IPS DF 6.9 (cell line): ENCODE measurements around the gene SGTB.

Experiments
- DNase-seq: peaks from one replicate; pipeline ENCODE4 v3.0.0-alpha.2; 2013; ENCODE audit warnings: low read depth, low spot score
- H3K27ac ChIP-seq: one replicate; pipeline ENCODE4 v1.5.1; 2013; ENCODE audit warnings: low read length, control low read depth
- H3K27me3 ChIP-seq: 2 replicates; pipeline ENCODE4 v1.6.1; 2013; ENCODE audit warnings: mild to moderate bottlenecking, low read length; ENCODE audit not compliant: control insufficient read depth, insufficient read depth
- H3K36me3 ChIP-seq: 2 replicates; pipeline ENCODE4 v1.6.1; 2013; ENCODE audit warnings: low read length; ENCODE audit not compliant: control insufficient read depth, insufficient read depth
- H3K4me1 ChIP-seq: 2 replicates; pipeline ENCODE4 v1.6.1; 2013; ENCODE audit warnings: low read length; ENCODE audit not compliant: control insufficient read depth, insufficient read depth
- H3K4me3 ChIP-seq: 2 replicates; pipeline ENCODE4 v1.5.1; 2013; ENCODE audit warnings: mild to moderate bottlenecking, low read length
- H3K9me3 ChIP-seq: 2 replicates; pipeline ENCODE4 v1.6.1; 2013; ENCODE audit warnings: low read length, inconsistent platforms; ENCODE audit not compliant: control insufficient read depth, insufficient read depth
- WGBS: extraction: QIAGEN DNeasy Blood & Tissue Kit; methylation state at CpG from one replicate; pipeline ENCODE4 v1.1.7; 2013; ENCODE audit warnings: mixed read lengths, missing lambda C conversion rate; ENCODE audit not compliant: insufficient read length, insufficient coverage; 5-methylcytosine and 5-hydroxymethylcytosine counted together

SGTB gene

GRCh38 chr5:65721720-65722574 lies at the start of gene SGTB, which contains the start of gene NLN:
Gene SGTB, minus strand, starts transcription at chr5:65722109. Its CDS starts 1,302 bp downstream, at chr5:65720807.
Gene NLN, plus strand, starts transcription at chr5:65722205. Its CDS starts 169 bp downstream, at chr5:65722374.
- no peaks in the 10 kb centered on the region for H3K4me1 ChIP-seq
- no CpG with 5 or more reads among the region's 92 CpGs for WGBS

GRCh38 chr5:65771266-65771665 lies 49.4 kb upstream of the SGTB start:
- peaks cover 4% of the 10 kb centered on the region; the same call in 1 of the 2 replicates for H3K36me3 ChIP-seq
- H3K27ac ChIP-seq, result no peak overlapping the region
- no peaks in the 10 kb centered on the region for H3K4me1 ChIP-seq
- no peak for DNase-seq
- WGBS, result no CpG with 5 or more reads among the region's 2 CpGs
- no peaks in the 10 kb centered on the region for H3K9me3 ChIP-seq
- no peak overlapping the region for H3K4me3 ChIP-seq
- H3K27me3 ChIP-seq, result no peaks in the 10 kb centered on the region

More at GRCh38 chr5:65721720-65722574, at the start of gene SGTB, which contains the start of gene NLN:
- no peak for DNase-seq
- Histone ChIP-seq H3K27me3 (no peaks in the 10 kb centered on the region), H3K36me3 (no peaks in the 10 kb centered on the region), H3K9me3 (no peaks in the 10 kb centered on the region), H3K4me3 (peak within 1 kb of the TSS; percentile 72), H3K27ac (no peak within 1 kb of the TSS)

- H3K27me3 ChIP-seq, result no peaks in the 10 kb centered on the region
- no peak for DNase-seq
- H3K27ac ChIP-seq, result no peak overlapping the region
- no CpG with 5 or more reads among the region's 1 CpG for WGBS
- peaks cover 4% of the 10 kb centered on the region; the same call in 1 of the 2 replicates for H3K36me3 ChIP-seq
- H3K4me1 ChIP-seq, result no peaks in the 10 kb centered on the region
- no peaks in the 10 kb centered on the region for H3K9me3 ChIP-seq
- H3K4me3 ChIP-seq, result no peak overlapping the region
These were observed 47.6 kb upstream of the SGTB start for GRCh38 chr5:65769539-65769938.

- no CpG with 5 or more reads among the region's 7 CpGs for WGBS
- H3K4me1 ChIP-seq, result no peaks in the 10 kb centered on the region
- peaks cover 4% of the 10 kb centered on the region; the same call in 1 of the 2 replicates for H3K36me3 ChIP-seq
- no peak overlapping the region for H3K4me3 ChIP-seq
- no peak for DNase-seq
- H3K27me3 ChIP-seq, result no peaks in the 10 kb centered on the region
- H3K9me3 ChIP-seq, result no peaks in the 10 kb centered on the region
- H3K27ac ChIP-seq, result no peak overlapping the region
These were observed 46.9 kb upstream of the SGTB start for GRCh38 chr5:65768723-65769346.

- Histone ChIP-seq H3K27me3 (no peaks in the 10 kb centered on the region), H3K9me3 (no peaks in the 10 kb centered on the region), H3K27ac (no peak overlapping the region), H3K4me3 (no peak overlapping the region), H3K36me3 (peaks cover 4% of the 10 kb centered on the region; the same call in 1 of the 2 replicates), H3K4me1 (no peaks in the 10 kb centered on the region)
- WGBS, result no CpG with 5 or more reads among the region's 1 CpG
- DNase-seq, result no peak
These were observed 45.7 kb upstream of the SGTB start for GRCh38 chr5:65767565-65767964.

DNA sequence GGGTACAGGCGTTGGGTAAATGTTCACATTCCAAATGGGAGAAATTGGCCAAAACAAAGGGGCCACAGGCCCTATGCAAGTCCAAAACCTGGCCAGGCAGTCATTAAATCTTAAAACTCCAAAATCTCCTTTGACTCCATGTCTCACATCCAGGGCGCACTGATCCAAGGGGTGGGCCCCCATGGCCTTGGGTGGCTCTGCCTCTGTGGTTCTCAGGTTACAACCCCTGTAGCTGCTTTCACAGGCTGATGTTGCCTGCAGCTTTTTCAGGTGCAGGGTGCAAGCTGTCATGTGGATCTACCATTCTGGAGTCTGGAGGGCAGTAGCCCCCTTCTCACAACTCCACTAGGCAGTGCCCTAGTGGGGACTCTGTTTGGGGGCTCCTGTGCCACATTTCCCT lies 44.9 kb upstream of the SGTB start:
- H3K4me1 ChIP-seq, result no peaks in the 10 kb centered on the region
- no peak for DNase-seq
- no peaks in the 10 kb centered on the region for H3K27me3 ChIP-seq
- H3K4me3 ChIP-seq, result no peak overlapping the region
- no peaks in the 10 kb centered on the region for H3K9me3 ChIP-seq
- H3K27ac ChIP-seq, result no peak overlapping the region
- WGBS, result no CpG with 5 or more reads among the region's 2 CpGs
- peaks cover 4% of the 10 kb centered on the region; the same call in 1 of the 2 replicates for H3K36me3 ChIP-seq

DNA sequence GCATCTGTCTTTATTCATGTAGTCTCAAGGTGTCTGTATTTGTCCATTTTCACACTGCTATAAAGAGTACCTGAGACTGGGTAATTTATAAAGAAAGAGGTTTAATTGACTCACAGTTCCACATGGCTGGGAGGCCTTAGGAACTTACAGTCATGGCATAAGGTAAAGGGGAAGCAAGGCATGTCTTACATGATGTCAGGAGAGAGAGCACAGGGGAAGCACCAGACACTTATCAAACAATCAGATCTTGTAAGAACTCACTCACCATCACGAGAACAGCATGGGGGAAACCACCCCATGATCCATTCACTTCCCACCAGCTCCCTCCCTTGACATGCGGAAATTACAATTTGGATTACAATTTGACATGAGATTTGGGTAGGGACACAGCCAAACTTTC lies 44.3 kb upstream of the SGTB start:
- no CpG with 5 or more reads among the region's 2 CpGs for WGBS
- no peaks in the 10 kb centered on the region for H3K27me3 ChIP-seq
- DNase-seq, result no peak
- H3K9me3 ChIP-seq, result no peaks in the 10 kb centered on the region
- H3K27ac ChIP-seq, result no peak overlapping the region
- H3K36me3 ChIP-seq, result peaks cover 4% of the 10 kb centered on the region; the same call in 1 of the 2 replicates
- H3K4me1 ChIP-seq, result no peaks in the 10 kb centered on the region
- H3K4me3 ChIP-seq, result no peak overlapping the region

- Histone ChIP-seq H3K36me3 (peaks cover 4% of the 10 kb centered on the region; the same call in 1 of the 2 replicates), H3K27ac (no peak overlapping the region), H3K4me1 (no peaks in the 10 kb centered on the region), H3K4me3 (no peak overlapping the region), H3K27me3 (no peaks in the 10 kb centered on the region), H3K9me3 (no peaks in the 10 kb centered on the region)
- no CpG with 5 or more reads among the region's 1 CpG for WGBS
- no peak for DNase-seq
These were observed 43.7 kb upstream of the SGTB start for GRCh38 chr5:65765582-65765981.

DNA sequence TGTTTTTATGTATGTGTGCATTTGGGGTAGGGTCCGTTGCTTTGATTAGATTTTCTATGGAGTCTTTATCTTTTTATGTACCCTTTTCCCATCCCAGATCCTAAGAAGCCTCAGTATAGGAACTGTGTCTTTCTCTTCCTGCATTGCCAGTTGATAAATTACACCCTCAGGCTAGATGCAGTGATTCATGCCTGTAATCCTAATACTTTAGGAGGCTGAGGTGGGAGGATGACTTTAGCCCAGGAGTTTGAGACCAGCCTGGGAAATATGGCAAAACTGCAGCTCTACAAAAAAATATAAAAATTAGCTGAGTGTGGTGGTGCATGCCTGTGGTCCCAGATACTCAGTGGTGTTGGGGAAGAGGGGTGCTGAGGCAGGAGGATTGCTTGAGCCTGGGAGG lies 40.3 kb upstream of the SGTB start:
- no peak for DNase-seq
- peaks cover 7% of the 10 kb centered on the region; the same call in 1 of the 2 replicates for H3K36me3 ChIP-seq
- H3K4me3 ChIP-seq, result no peak overlapping the region
- no CpG with 5 or more reads among the region's 1 CpG for WGBS
- H3K9me3 ChIP-seq, result no peaks in the 10 kb centered on the region
- H3K27me3 ChIP-seq, result no peaks in the 10 kb centered on the region
- no peaks in the 10 kb centered on the region for H3K4me1 ChIP-seq
- H3K27ac ChIP-seq, result no peak overlapping the region

- WGBS, result no CpG with 5 or more reads among the region's 2 CpGs
- H3K27ac ChIP-seq, result no peak overlapping the region
These were observed 38.8 kb upstream of the SGTB start for GRCh38 chr5:65760504-65761275.

More at GRCh38 chr5:65760504-65761275, 38.8 kb upstream of the SGTB start:
- no peaks in the 10 kb centered on the region for H3K4me1 ChIP-seq
- DNase-seq, result no peak
- no peaks in the 10 kb centered on the region for H3K27me3 ChIP-seq
- no peaks in the 10 kb centered on the region for H3K9me3 ChIP-seq
- H3K36me3 ChIP-seq, result peaks cover 3% of the 10 kb centered on the region; the same call in 1 of the 2 replicates
- H3K4me3 ChIP-seq, result no peak overlapping the region
